WTC11 (cell line): Measurements from ENCODE around the gene RBMS2. TPM values are rescaled to one million over a fixed set of nuclear protein-coding genes. Genes with fewer than 3 reads are reported as not detected.

ENCODE experiments used
- ATAC-seq: fragments of 200-7000 bp; cut with Tn5 transposase; 2 replicates; pipeline ENCODE4 v1.10.0; 2021; ENCODE audit warnings: mild to moderate bottlenecking, moderate library complexity
- CTCF ChIA-PET: fragments of 300-600 bp; sonication (Branson Sonifier 250); formaldehyde crosslinking; loops from one replicate; lab custom pipeline; 2021; ENCODE audit warnings: antibody characterized with exemption; lab: Charles Lee
- POLR2A ChIA-PET: fragments of 350-600 bp; sonication (Branson Sonifier 250); formaldehyde crosslinking; loops from one replicate; lab custom pipeline; 2021; ENCODE audit warnings: antibody characterized with exemption; lab: Charles Lee
- DNase-seq: peaks from one replicate; pipeline ENCODE4 v3.0.0; 2021; ENCODE audit warnings: low spot score
- H3K27ac Mint-ChIP-seq: 2 replicates; pipeline ENCODE4 v1.8.0; 2021; ENCODE audit warnings: mixed read lengths
- H3K27me3 Mint-ChIP-seq: 2 replicates; pipeline ENCODE4 v1.8.0; 2021; ENCODE audit warnings: low read depth, mild to moderate bottlenecking, moderate library complexity, mixed read lengths
- H3K36me3 Mint-ChIP-seq: 2 replicates; pipeline ENCODE4 v1.8.0; 2021; ENCODE audit warnings: mixed read lengths
- H3K4me1 Mint-ChIP-seq: 2 replicates; pipeline ENCODE4 v1.8.0; 2022; ENCODE audit warnings: mixed read lengths
- H3K4me3 Mint-ChIP-seq: 2 replicates; pipeline ENCODE4 v1.8.0; 2021; ENCODE audit warnings: mild to moderate bottlenecking, moderate library complexity, mixed read lengths
- H3K9me3 Mint-ChIP-seq: 2 replicates; pipeline ENCODE4 v1.8.0; 2021; ENCODE audit warnings: mixed read lengths
- ATF1 ChIP-seq: sonication (generic); formaldehyde crosslinking; IDR thresholded peaks from 2 replicates; pipeline ENCODE4 v1.8.1; 2023; ENCODE audit warnings: mild to moderate bottlenecking, moderate library complexity, missing genetic modification reagents
- ATF3 ChIP-seq: sonication (generic); formaldehyde crosslinking; conservative IDR thresholded peaks from 2 replicates; pipeline ENCODE4 v1.8.1; 2022; ENCODE audit warnings: mild to moderate bottlenecking, missing genetic modification reagents
- CBFB ChIP-seq: sonication (generic); formaldehyde crosslinking; IDR thresholded peaks from 2 replicates; pipeline ENCODE4 v1.8.1; 2022; ENCODE audit warnings: mild to moderate bottlenecking, low read depth, missing genetic modification reagents
- ELF4 ChIP-seq: sonication (generic); formaldehyde crosslinking; IDR thresholded peaks from 2 replicates; pipeline ENCODE4 v1.8.1; 2022; ENCODE audit warnings: low read depth, mild to moderate bottlenecking, moderate library complexity, missing genetic modification reagents
- ESRRA ChIP-seq: sonication (generic); formaldehyde crosslinking; IDR thresholded peaks from 2 replicates; pipeline ENCODE4 v1.8.1; 2022; ENCODE audit warnings: mild to moderate bottlenecking, missing genetic modification reagents, borderline replicate concordance
- MYBL2 ChIP-seq: sonication (generic); formaldehyde crosslinking; IDR thresholded peaks from 2 replicates; pipeline ENCODE4 v1.8.1; 2023; ENCODE audit warnings: mild to moderate bottlenecking, moderate library complexity, missing genetic modification reagents
- USF1 ChIP-seq: sonication (generic); formaldehyde crosslinking; IDR thresholded peaks from 2 replicates; pipeline ENCODE4 v1.8.0; 2022; ENCODE audit warnings: mild to moderate bottlenecking, missing genetic modification reagents
- ZBTB21 ChIP-seq: sonication (generic); formaldehyde crosslinking; IDR thresholded peaks from 2 replicates; pipeline ENCODE4 v1.8.1; 2023; ENCODE audit warnings: mild to moderate bottlenecking, missing genetic modification reagents, borderline replicate concordance
- ZNF232 ChIP-seq: sonication (generic); formaldehyde crosslinking; IDR thresholded peaks from 2 replicates; pipeline ENCODE4 v1.8.0; 2022; ENCODE audit warnings: mild to moderate bottlenecking, missing genetic modification reagents
- ZNF317 ChIP-seq: sonication (generic); formaldehyde crosslinking; IDR thresholded peaks from 2 replicates; pipeline ENCODE4 v1.8.1; 2023; ENCODE audit warnings: low read depth, mild to moderate bottlenecking, moderate library complexity, missing genetic modification reagents, borderline replicate concordance
- ZNF425 ChIP-seq: fragments of 250-450 bp; sonication (Bioruptor Pico); conservative IDR thresholded peaks from 2 replicates; pipeline ENCODE4 v1.9.0; 2021; ENCODE audit warnings: mild to moderate bottlenecking
- ZNF671 ChIP-seq: fragments of 250-450 bp; sonication (Bioruptor Pico); IDR thresholded peaks from 2 replicates; pipeline ENCODE4 v1.8.0; 2021; ENCODE audit warnings: mild to moderate bottlenecking
- ZSCAN18 ChIP-seq: fragments of 250-450 bp; sonication (Bioruptor Pico); IDR thresholded peaks from 2 replicates; pipeline ENCODE4 v2.1.2; 2022; ENCODE audit warnings: mild to moderate bottlenecking, moderate library complexity
- total RNA-seq: library from RNA; stranded (reverse); gene quantifications from 3 replicates; pipeline ENCODE4 v1.2.3, GENCODE V29; 2021
- TF ChIP-seq, protein P1 (sequence below): sonication (generic); formaldehyde crosslinking; IDR thresholded peaks from 2 replicates; pipeline ENCODE4 v1.8.1; 2023; ENCODE audit warnings: mild to moderate bottlenecking, moderate library complexity, missing genetic modification reagents
- TF ChIP-seq, protein P2 (sequence below): sonication (generic); formaldehyde crosslinking; IDR thresholded peaks from 2 replicates; pipeline ENCODE4 v1.8.1; 2022; ENCODE audit warnings: mild to moderate bottlenecking, moderate library complexity, missing genetic modification reagents
- TF ChIP-seq, protein P3 (sequence below): fragments of 250-450 bp; sonication (Bioruptor Pico); IDR thresholded peaks from 2 replicates; pipeline ENCODE4 v1.9.0; 2021; ENCODE audit warnings: moderate library complexity, mild to moderate bottlenecking, inconsistent platforms, borderline replicate concordance

RBMS2 gene
- total RNA-seq, 1 experiment from 2014 or later = 16.7 TPM

GRCh38 chr12:56602239-56602638, 80.6 kb downstream of the RBMS2 start (continued):
- TF ChIP-seq, protein P1, sequence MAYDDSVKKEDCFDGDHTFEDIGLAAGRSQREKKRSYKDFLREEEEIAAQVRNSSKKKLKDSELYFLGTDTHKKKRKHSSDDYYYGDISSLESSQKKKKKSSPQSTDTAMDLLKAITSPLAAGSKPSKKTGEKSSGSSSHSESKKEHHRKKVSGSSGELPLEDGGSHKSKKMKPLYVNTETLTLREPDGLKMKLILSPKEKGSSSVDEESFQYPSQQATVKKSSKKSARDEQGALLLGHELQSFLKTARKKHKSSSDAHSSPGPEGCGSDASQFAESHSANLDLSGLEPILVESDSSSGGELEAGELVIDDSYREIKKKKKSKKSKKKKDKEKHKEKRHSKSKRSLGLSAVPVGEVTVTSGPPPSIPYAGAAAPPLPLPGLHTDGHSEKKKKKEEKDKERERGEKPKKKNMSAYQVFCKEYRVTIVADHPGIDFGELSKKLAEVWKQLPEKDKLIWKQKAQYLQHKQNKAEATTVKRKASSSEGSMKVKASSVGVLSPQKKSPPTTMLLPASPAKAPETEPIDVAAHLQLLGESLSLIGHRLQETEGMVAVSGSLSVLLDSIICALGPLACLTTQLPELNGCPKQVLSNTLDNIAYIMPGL (CRISPR knock-in tag) = no peak
- no peak for TF ChIP-seq ZNF317 (CRISPR knock-in tag)
- no peak for TF ChIP-seq ZSCAN18 (CRISPR knock-in tag)
- no peak for TF ChIP-seq MYBL2 (CRISPR knock-in tag)
- no peak for TF ChIP-seq USF1 (CRISPR knock-in tag)
- TF ChIP-seq ZNF232 (CRISPR knock-in tag) = no peak

GRCh38 chr12:56604355-56604754, 82.7 kb downstream of the RBMS2 start:
- CTCF ChIA-PET = interaction anchor here (0.9 kb wide), 1 partner anchor 32 kb away, joined by 3 read pairs; no protein-coding TSS in a partner anchor
- Mint-ChIP-seq H3K36me3 (peaks cover 83% of the 10 kb centered on the region), H3K27me3 (no peaks in the 10 kb centered on the region; the same call in 1 of the 2 replicates), H3K9me3 (no peaks in the 10 kb centered on the region), H3K4me3 (no peak overlapping the region), H3K4me1 (no peaks in the 10 kb centered on the region), H3K27ac (no peak overlapping the region)
- TF ChIP-seq, protein P2, sequence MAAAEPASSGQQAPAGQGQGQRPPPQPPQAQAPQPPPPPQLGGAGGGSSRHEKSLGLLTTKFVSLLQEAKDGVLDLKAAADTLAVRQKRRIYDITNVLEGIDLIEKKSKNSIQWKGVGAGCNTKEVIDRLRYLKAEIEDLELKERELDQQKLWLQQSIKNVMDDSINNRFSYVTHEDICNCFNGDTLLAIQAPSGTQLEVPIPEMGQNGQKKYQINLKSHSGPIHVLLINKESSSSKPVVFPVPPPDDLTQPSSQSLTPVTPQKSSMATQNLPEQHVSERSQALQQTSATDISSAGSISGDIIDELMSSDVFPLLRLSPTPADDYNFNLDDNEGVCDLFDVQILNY = no peak
- no peak for TF ChIP-seq ATF3 (CRISPR knock-in tag)
- TF ChIP-seq, protein P3, sequence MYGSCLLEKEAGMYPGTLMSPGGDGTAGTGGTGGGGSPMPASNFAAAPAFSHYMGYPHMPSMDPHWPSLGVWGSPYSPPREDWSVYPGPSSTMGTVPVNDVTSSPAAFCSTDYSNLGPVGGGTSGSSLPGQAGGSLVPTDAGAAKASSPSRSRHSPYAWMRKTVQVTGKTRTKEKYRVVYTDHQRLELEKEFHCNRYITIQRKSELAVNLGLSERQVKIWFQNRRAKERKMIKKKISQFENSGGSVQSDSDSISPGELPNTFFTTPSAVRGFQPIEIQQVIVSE (CRISPR knock-in tag) = no peak
- TF ChIP-seq CBFB (CRISPR knock-in tag) = no peak
- TF ChIP-seq ATF1 (CRISPR knock-in tag) = no peak
- TF ChIP-seq USF1 (CRISPR knock-in tag) = no peak
- TF ChIP-seq ZNF671 (CRISPR knock-in tag) = no peak
- TF ChIP-seq ESRRA = no peak
- TF ChIP-seq ZBTB21 (CRISPR knock-in tag) = no peak
- no peak for TF ChIP-seq ELF4 (CRISPR knock-in tag)
- TF ChIP-seq ZNF425 (CRISPR knock-in tag) = no peak
- ATAC-seq (no peak), DNase-seq (no peak)
- POLR2A ChIA-PET = no interaction called here
